NCI-H1092 (cell line): ENCODE measurements around the gene THADA.

ENCODE experiments used
- DNase-seq: peaks from one replicate; lab custom pipeline; 2025; lab: John Stamatoyannopoulos, UW

The THADA gene

DNA sequence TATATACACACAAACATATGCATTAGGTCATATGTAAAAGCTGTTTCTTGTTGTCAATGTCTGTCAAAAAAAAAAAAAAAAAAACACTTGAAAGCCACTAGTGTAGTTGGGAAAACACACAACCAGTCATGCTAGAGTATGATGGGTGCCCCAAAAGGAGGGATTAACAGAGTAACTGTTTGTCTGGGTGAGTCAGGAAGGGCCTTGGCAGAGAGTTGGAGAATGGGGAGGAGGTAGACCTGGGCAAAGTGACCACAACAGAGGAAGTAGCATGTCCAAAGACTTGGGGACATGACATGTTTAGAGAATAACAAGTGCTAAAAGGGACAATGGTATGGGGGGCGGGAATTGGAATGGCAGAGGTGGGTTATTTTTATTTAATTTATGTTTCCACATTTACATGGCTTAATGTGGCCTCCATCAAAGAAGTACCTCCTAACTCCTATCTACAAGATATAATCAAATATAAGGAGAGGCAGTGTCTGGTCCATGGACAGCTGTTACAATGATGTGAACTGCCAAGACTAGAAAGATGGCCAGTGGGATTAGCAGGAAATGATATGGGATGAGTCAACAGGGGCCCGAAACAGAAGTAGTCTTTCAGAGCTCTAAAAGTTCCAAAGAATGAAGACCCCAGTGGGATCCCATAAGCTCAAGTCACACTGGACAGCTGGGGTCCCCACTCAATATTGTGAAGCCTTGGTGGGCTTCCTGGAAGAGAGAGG, 269.6 kb downstream of the THADA start:
- no peak for DNase-seq

DNA sequence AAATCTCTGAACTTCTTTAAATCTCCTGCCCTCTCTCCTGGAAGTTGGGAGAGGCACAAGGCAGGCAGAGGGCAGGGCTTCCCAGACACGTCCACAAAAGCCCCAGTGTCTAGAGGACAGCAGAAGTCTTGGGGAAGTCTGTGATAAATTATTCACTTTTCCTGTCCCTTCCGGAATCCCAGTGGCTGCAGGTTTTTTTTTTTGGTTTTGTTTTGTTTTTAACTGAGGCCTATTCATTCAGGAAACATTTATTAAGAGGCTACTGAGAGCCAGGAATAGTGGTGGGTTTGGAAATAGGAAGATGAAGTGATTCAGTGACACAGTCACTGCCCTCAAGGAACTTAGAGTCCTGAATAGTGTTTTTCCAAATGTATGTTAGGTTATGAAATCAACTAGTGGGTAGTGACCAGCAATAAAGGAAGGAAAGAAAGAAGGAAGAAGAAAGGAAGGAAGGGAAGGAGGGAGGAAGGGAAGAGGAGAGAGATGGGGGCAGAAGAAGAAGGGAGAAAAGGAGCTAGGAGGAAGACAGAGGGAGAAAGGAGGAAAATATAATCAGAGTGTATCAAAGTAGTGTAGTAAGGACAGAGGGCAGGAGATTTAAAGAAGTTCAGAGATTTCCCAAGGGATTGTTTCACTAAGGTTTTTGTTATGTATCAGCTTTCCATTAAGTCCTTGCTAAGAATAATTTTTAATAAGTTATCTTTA, 270.6 kb downstream of the THADA start:
- no peak for DNase-seq

DNA sequence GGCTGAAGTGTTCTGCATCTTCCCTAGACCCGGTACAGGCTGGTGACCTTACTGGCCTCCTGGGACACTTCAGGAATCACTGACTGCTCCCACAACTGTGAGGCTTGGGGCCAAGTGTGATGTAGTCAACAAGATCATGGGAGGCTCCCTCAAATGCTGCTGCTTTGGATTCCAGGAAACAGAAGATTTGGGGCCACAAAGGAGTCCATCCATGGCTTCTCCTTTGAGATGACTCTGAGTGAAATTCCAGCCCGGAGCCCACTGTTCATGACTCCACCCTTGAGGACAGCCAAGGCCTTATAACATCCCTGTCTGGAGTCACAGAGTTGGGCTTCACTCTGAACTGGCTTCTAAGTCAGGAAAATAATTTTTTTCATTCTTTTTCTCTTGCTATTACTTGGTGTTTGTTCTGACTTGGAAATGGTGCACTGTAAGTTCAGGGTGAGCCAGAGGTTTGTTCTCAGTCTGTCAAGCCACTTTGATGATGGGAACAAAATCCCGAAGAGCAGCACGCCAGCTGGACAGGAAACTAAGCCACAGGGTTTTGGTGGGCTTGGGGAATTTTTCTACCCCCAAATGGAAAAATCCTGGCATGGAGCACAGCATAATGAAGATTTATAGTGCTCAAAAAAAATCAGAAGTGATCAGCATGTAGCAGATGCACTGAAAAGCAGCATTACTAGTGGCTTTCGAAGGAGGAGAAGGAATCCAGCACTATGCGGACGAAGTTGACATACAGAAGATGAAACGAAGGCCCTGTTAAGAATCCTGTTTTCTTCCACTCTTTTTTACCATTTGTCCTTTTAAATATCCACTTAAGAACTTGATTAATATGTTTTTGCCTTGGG, 271.4 kb downstream of the THADA start:
- no peak for DNase-seq

DNA sequence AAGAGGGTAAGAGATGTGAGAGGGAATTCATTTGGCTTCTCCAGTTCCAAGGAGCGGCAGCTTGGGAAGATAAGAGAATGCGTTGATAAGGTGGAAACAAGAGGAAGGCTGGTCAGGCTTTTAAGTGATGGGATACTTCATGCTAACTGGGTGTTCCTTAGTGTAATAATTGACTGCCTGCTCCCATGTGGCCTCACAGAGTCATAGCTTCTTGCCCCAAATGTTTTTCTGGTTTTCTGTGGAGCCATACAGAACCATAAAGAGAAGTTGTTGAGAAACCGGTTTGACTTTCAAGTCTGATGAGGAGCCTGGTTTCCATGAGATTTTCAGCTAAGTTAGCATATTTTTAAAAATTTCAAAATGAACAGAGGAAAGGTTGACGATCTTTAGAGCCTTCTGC, 272.0 kb downstream of the THADA start:
- DNase-seq: no peak

DNA sequence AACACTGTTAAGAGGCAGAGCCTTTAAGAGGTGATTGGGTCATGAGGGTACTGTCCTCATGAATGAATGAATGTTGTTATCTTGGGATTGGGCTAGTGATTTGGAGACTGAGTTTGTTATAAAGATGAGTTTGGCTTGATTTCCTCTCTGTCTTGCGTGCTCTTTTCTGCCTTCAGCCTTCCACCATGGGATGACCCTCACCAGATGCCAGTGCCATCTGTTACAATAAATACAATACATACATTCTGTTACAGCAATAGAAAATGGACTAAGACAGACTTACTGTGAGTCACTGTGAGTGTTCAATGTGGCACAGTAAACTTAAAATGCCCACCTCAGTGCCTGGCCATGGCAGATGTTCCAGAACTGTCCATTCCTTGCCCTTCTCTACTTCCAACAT, 274.4 kb downstream of the THADA start:
- no peak for DNase-seq

DNA sequence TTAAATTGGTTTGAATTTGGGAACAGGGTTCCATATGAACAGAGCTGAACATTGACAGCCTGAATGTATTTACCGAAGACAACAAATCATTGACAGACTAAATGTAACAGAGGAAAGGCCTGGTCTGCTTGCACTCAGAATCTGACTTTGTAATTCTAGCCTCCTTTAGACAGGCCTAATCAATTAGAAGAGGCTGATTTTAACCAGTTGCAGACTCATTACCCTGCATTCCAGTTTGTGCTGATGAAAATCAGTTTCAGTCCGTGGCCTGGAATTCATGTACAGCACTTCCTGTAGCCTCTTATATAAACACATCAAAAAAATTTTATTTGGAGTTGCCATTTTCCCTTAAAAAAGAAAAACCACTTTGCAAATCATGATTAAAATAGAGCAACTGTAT, 276.3 kb downstream of the THADA start:
- DNase-seq: no peak

DNA sequence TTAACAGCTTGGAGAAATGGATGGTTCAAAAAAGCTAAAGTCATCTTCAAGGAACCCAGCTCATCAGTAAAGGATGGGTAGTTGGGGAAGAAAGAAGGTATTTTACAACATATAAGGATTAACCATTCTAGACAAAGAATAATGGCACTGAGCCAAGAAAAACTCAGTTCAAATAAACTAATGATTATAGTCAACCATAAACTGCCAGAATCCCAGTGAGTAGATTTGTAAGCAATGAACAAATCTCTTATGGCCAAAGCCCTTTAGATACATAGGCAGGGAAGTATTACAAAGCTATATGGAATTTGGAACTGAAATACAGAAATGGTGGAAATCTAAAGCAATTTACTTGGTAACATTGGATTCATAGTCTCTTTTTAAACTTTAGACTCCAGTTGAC, 277.0 kb downstream of the THADA start:
- DNase-seq: no peak

DNA sequence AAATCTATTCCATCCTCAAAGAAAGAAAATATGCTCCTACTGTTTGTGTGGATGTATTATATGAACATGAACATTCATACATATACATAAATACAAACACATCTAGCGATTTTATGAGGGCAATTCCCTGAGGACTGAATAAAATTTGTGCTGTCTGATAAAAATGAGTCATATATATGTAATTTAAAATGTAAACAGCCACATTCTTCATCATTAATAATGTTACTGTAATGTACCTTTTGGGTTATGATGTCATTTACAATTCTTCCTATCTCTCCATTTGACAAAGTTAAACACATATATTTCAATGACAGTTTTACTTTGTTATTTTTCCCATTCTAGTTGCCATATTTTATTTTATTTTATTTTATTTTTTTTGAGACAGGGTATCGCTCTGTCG, 278.2 kb downstream of the THADA start:
- no peak for DNase-seq

DNA sequence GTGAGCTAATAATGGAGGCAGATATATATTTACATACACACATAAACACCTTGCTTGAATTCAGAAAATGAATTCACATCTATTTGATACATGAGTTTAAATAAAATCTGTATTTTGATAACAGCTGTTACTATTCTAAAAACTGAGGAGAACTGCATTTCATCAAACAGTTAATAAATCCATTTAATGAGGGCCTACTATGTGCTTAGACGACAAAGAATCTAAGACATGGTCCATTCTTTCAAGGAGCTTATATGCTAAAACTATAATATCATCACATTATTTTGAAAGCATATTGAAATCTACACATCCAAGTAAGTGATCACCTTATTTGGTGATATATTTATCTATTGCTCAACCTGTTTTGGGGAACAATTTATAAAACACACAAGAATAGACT, 278.6 kb downstream of the THADA start:
- no peak for DNase-seq

DNA sequence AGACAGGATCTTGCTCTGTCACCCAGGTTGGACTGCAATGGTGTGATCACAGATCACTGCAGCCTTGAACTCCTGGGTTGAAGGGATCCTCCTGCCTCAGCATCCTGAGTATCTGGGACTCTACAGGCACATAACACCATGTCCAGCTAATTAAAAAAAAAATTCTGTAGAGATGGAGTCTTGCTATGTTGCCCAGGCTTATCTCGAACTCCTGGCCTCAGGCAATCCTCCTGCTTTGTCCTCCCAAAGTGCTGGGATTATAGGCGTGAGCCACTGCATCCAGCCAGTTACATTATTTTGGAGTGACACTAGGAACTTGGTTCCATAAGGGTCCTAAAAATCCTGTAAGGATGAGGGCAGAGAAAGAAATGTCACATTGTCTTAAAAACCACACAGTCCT, 280.4 kb downstream of the THADA start:
- DNase-seq: no peak

DNA sequence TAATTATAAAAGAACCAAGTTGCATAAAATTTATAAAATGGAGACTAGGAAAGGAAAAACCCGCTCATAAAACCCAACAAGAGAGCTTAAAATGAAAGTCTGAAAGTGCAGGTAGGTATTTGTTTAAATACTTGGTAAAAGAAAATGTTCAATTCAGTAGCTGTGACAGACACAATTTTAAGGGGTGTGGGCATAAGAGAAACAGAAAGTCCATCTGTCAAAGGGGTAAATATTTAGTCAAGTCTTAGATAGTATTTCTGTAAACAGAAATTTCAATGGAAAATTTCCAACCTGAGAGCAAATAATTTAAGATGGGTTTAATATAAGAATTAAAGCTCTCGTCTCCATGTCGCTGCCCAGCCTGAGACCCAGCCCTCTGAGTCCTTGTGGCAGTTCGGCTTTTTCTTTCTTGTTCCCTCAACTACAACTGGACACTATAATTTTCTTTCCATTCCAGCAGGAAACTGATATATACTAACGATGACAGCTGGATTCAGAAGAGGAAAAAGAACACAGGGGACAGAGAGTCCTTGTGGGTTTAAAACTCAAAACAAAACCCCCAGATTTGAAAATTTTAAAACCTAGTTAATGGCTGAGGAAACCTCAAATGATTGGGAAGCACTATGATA, 281.4 kb downstream of the THADA start:
- DNase-seq: no peak

DNA sequence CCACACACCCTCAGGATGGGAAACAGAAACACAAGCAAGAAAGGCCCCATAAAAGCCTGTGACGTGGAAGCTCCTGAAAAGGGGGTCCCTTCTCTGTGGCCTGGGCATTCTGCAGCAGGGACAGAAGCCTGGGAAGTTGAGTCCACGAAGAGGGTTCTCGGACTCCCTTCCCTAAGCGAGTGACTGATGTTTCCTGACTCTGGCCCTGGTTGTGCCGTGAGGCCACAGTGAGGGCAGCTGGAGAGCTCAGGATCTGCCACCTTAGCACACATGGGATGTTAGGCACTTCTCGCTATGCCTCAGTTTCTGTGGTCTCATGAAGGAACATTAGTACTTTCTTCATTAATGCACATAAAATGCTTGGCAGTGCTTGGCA, 282.2 kb downstream of the THADA start:
- DNase-seq: no peak

DNA sequence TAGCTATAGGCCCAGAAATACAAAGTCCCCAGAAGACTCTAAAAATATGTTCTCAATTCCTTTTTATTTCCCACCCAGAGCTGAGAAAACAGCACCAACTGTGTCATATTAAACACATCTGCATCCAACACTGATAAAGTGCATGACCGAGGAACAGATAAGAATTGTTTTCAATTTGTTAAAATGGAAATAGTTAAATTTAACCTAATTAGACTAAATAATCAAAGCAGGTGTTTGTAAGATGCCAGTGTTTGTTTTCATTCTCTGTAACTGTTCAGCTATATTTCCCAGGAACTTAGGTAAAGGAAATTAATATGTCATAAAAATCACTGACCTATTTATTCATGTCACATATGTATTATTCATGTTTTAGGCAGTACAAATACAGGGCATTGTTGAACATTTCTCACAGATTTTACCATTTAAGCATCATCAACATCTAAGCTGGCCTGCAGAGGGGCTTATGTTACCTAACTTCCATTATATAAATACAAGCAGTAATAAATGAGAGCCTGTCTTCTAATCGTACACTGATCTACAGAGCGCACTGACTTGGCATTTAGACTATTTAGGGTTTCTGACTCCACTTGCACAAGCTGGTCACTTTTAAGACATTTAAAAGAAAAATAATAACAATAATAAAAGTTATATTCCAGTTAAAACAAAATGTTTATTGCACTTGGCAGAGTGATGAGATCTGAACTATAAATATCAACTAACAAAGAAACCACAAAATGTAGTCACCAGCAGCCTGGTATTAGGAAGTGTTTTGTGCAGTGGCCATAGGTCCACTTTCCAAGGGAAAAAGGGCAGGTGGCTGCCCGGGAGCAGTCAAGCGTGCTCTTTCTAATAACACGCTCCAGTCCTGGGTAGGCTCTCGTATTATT, 282.8 kb downstream of the THADA start:
- peak; percentile 52 for DNase-seq

DNA sequence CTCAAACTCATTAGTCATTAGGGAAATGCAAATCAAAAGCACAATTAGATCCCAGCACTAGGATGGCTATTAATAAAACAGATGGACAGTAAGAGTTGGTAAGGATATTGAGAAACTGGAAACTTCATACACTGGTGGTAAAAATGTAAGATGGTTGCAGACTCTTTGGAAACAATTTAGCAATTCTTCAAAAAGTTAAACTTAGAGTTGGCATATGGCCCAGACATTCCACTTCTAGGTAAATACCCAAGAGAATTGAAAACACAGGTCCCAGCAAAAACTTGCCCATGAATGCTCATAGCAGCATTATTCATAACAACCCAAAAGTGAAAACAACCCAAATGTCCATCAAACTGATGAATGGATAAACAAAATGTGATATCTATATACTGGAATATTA, 284.6 kb downstream of the THADA start:
- no peak for DNase-seq

DNA sequence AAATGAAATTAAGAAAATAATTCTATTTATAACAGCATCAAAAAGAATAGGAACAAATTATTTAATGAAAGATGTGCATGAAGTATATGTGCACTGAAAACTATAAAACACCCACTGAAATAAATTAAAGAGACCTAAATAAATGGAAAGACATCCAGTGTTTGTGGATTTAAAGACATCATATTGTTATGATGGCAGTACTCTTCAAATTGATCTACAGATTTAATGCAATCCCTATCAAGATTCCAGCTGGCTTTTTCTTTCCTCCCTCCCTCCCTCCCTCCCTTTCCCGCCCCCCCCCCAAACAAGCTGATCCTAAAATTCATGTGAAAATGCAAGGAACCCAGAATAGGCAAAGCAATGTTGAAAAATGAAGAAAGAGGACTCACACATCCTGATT, 285.9 kb downstream of the THADA start:
- DNase-seq: no peak

DNA sequence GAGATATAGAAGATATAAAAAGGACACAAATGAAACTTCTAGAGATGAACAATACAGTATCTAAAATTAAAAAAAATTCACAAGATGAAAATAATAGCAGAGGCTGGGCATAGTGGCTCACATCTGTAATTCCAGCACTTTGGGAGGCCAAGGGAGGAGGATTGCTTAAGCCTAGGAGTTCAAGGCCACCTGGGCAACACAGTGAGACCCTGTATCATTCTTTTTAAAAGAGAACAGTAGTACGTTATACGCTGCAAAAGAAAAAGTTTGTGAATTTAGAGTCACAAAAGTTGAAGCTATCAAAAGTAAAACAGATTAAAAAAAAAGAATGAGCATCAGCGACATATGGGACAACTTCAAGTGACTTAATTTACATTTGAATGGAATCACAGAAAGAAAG, 287.9 kb downstream of the THADA start:
- no peak for DNase-seq

DNA sequence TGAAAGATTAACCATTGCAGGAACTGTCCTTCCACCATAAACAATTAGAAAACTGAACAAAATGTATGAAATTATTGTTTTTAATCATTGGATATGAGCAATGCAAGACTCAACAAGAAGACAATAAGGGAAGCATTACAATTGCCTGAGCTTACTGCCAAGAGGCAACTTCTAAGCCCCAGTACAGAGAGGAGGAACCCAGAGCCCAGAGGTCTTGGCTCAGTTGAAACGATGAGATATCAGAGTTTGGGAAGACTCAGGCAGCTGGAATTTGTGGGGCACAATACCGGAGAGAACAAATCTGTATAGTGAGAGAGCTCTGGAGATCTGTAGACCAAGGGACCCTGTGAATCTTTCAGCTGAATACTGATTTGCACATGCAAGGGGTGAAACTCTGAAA, 288.8 kb downstream of the THADA start:
- DNase-seq: no peak

DNA sequence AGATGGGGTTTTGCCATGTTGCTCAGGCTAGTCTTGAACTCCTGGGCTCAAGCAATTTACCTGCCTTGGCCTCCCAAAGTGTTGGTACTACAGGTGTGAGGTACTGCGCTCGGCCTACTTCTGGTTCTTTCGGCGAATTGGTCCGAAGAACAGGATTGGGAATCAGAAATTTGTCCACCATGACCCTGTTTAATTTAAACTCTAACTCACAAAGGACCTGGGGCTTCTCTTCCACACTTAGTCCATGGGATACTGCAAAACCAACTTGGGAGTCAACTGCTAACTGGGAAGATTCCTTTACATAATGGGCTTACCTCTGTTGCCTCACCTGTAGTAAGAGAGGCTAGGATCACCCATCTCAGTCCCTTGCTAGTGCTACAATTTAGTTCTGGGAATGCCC, 289.6 kb downstream of the THADA start:
- no peak for DNase-seq

DNA sequence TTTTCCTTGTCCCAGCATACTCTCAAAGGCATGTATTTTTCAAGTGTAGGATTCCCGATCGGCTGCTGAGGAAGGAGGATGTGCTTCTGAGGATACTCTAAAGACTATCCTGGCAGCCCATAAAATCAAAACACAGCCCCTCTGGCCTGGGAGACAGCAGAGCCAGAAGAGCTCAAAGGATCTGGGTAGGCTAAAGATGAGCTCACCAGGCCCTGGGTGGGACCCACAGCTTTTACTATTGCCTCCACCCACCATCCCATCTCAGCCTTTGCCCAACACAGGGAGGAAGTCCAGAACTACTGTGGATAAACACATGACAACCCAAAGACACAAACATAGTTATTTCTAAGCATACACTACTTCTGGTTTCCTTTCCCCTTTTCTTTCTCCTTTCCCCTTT, 290.3 kb downstream of the THADA start:
- no peak for DNase-seq

DNA sequence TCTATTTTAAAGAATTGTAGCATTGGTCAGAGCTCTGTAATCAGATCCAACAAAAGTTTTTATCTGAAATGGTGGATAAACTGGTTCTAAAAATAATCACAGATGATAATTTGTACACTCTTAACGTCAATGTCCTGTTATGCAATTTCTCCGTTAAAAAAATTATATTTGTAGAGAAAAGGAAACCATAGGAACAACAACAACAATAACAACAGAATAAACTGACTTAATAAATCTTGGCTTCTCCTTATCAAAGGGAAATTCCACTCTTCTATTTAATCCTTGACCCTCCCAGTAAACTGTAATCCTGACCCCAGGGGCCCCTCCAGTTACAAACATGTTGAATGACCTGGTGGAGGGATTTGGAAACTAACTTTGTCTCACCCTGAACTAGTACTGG, 290.8 kb downstream of the THADA start:
- no peak for DNase-seq

DNA sequence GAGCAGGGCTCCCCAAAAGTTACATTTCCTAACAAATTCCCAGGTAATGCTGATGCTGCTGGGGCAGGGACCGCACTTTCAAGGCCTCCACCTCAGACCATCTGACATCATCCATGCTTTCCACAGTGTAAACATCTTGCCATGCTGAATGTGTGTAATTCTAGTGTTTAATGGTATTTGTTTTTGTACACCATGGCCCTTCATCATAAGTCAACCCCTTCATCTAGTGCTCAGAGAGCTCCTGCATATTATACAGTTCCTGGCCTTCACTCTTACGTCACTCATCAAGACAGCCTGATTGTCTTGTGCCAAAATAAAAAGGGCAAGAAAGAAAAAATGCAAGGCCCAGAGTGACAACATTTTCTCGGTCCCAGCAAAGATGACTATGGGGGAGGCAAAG, 291.9 kb downstream of the THADA start:
- DNase-seq: peak; percentile 9
